ENCODE measurements around the gene GPLD1.

Gene GPLD1

GRCh38 chr6:24432611-24433010, 56.8 kb downstream of the GPLD1 start (continued):
- TF ChIP-seq CSRNP3 (CRISPR knock-in tag; IDR thresholded peaks at IDR 0.05) (no peak), SNAI2 (CRISPR knock-in tag; IDR thresholded peaks at IDR 0.05) (no peak), PPARA (CRISPR knock-in tag; IDR thresholded peaks at IDR 0.05; ENCODE audit: borderline replicate concordance) (no peak), RARB (CRISPR knock-in tag; IDR thresholded peaks at IDR 0.05) (no peak), ZC3H10 (CRISPR knock-in tag; IDR thresholded peaks at IDR 0.05) (no peak), ISL1 (CRISPR knock-in tag; IDR thresholded peaks at IDR 0.05) (no peak), ZFP30 (CRISPR knock-in tag; IDR thresholded peaks at IDR 0.05) (no peak), CSDC2 (CRISPR knock-in tag; IDR thresholded peaks at IDR 0.05) (no peak), ESRRG (CRISPR knock-in tag; IDR thresholded peaks at IDR 0.05) (no peak), TCF4 (CRISPR knock-in tag; IDR thresholded peaks at IDR 0.05; ENCODE audit: borderline replicate concordance) (no peak)

GRCh38 chr6:24431045-24431451, 58.3 kb downstream of the GPLD1 start:
- TF ChIP-seq ZFP30 (CRISPR knock-in tag; IDR thresholded peaks at IDR 0.05) (no peak), PPARA (CRISPR knock-in tag; IDR thresholded peaks at IDR 0.05; ENCODE audit: borderline replicate concordance) (no peak), ZNF70 (CRISPR knock-in tag; IDR thresholded peaks at IDR 0.05) (no peak), CREB5 (CRISPR knock-in tag; IDR thresholded peaks at IDR 0.05; ENCODE audit: low read depth) (no peak), GLIS3 (CRISPR knock-in tag; IDR thresholded peaks at IDR 0.05) (no peak), TCF4 (CRISPR knock-in tag; IDR thresholded peaks at IDR 0.05; ENCODE audit: borderline replicate concordance) (no peak), BACH2 (CRISPR knock-in tag; IDR thresholded peaks at IDR 0.05; ENCODE audit: borderline replicate concordance) (no peak)
- peak; percentile 67 for ATAC-seq

DNA sequence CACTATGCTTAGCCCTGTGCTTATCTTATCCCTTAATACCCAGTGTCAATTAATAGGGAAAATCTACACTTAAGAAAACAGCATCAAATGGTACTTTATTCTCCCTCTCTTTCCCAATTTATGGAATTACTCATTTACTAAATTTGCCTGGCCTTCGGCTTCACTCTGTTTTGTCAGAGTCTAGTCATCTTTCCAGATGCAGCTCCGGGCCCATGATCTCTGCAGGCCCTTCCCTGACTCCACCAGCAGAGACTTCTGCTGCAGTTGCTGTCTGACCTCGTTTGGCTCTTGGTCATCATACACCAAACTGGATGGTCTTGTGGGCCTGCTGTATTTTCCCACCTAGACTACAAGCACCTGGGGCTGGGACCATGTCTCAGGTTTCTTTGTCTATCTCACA, 59.3 kb downstream of the GPLD1 start:
- ATAC-seq, result no peak
- TF ChIP-seq ARNTL (CRISPR knock-in tag; IDR thresholded peaks at IDR 0.05; ENCODE audit: borderline replicate concordance, low read depth), result no peak
- no peak for TF ChIP-seq ISL1 (CRISPR knock-in tag; IDR thresholded peaks at IDR 0.05)
- no peak for TF ChIP-seq ZFP3 (CRISPR knock-in tag; IDR thresholded peaks at IDR 0.05)
- no peak for TF ChIP-seq TOX (CRISPR knock-in tag; IDR thresholded peaks at IDR 0.05; ENCODE audit: borderline replicate concordance)
- TF ChIP-seq ZNF8 (CRISPR knock-in tag; IDR thresholded peaks at IDR 0.05), result no peak
- no peak for TF ChIP-seq CREB5 (CRISPR knock-in tag; IDR thresholded peaks at IDR 0.05; ENCODE audit: low read depth)
- no peak for TF ChIP-seq POU6F1 (CRISPR knock-in tag; IDR thresholded peaks at IDR 0.05; ENCODE audit: borderline replicate concordance, low read depth)
- TF ChIP-seq SNAI2 (CRISPR knock-in tag; IDR thresholded peaks at IDR 0.05), result no peak
- TF ChIP-seq PPARA (CRISPR knock-in tag; IDR thresholded peaks at IDR 0.05; ENCODE audit: borderline replicate concordance), result no peak

GRCh38 chr6:24429146-24429545, 60.2 kb downstream of the GPLD1 start:
- TF ChIP-seq ZC3H10 (CRISPR knock-in tag; IDR thresholded peaks at IDR 0.05), result no peak
- TF ChIP-seq RARB (CRISPR knock-in tag; IDR thresholded peaks at IDR 0.05), result no peak
- no peak for TF ChIP-seq ZNF70 (CRISPR knock-in tag; IDR thresholded peaks at IDR 0.05)
- no peak for TF ChIP-seq ZFP30 (CRISPR knock-in tag; IDR thresholded peaks at IDR 0.05)
- no peak for TF ChIP-seq ISL1 (CRISPR knock-in tag; IDR thresholded peaks at IDR 0.05)
- no peak for TF ChIP-seq ZNF8 (CRISPR knock-in tag; IDR thresholded peaks at IDR 0.05)
- TF ChIP-seq BACH2 (CRISPR knock-in tag; IDR thresholded peaks at IDR 0.05; ENCODE audit: borderline replicate concordance), result no peak
- no peak for ATAC-seq

DNA sequence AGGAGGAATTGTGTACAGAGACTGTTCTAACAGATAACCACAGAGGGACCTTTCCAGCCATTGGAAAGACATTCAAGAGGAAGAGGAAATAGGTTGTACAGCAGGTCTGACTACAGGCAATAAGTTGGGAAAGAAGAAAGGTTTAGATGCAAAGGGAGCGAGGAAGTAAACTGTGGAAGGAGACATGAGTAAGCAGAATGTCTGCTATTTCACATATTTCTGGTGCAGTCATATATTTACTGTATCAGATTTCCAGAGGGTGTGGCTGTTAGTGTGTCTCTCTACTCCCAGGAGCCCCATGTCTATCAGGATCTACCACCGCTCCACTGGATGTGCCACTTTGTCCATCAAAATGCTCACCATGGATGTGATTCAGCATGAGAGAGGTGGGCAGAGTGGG, 60.8 kb downstream of the GPLD1 start:
- ATAC-seq, result peak; percentile 75
- TF ChIP-seq OSR1 (CRISPR knock-in tag; IDR thresholded peaks at IDR 0.05) (no peak), PATZ1 (CRISPR knock-in tag; IDR thresholded peaks at IDR 0.05; ENCODE audit: borderline replicate concordance) (no peak), POU6F1 (CRISPR knock-in tag; IDR thresholded peaks at IDR 0.05; ENCODE audit: borderline replicate concordance, low read depth) (no peak), ZC3H10 (CRISPR knock-in tag; IDR thresholded peaks at IDR 0.05) (no peak), CSRNP3 (CRISPR knock-in tag; IDR thresholded peaks at IDR 0.05) (no peak), ZNF565 (CRISPR knock-in tag; conservative IDR thresholded peaks at IDR 0.05; ENCODE audit: low read depth) (no peak), TOX (CRISPR knock-in tag; IDR thresholded peaks at IDR 0.05; ENCODE audit: borderline replicate concordance) (no peak)
